BJ (cell line): ENCODE data around the gene MYO3B. TPM values are rescaled to one million over a fixed set of nuclear protein-coding genes. Genes with fewer than 3 reads are reported as not detected.

Source experiments
- CTCF ChIA-PET: fragments of 350-600 bp; formaldehyde crosslinking; extraction: SDS; loops from one replicate; lab custom pipeline; 2021; ENCODE audit warnings: antibody characterized with exemption, inconsistent platforms; lab: Yijun Ruan, JAX
- POLR2A ChIA-PET: fragments of 300-600 bp; sonication (Branson Sonifier 250); formaldehyde crosslinking; extraction: SDS; loops from one replicate; lab custom pipeline; 2021; ENCODE audit warnings: antibody characterized with exemption; lab: Charles Lee
- DNase-seq: peaks from one replicate; pipeline ENCODE4 v3.0.0-alpha.2; 2011; ENCODE audit warnings: low read depth
- H3K27me3 ChIP-seq: 2 replicates; pipeline ENCODE4 v1.6.0; 2011; ENCODE audit warnings: low read length; ENCODE audit not compliant: control insufficient read depth, insufficient read depth
- H3K36me3 ChIP-seq: 2 replicates; pipeline ENCODE4 v1.5.1; 2011; ENCODE audit warnings: low read length; ENCODE audit not compliant: control insufficient read depth, insufficient read depth
- H3K4me3 ChIP-seq: 2 replicates; pipeline ENCODE4 v1.5.1; 2011; ENCODE audit warnings: low read depth, mild to moderate bottlenecking, control low read depth, low read length
- CTCF ChIP-seq: IDR thresholded peaks from 2 replicates; pipeline ENCODE4 v1.5.1; 2011; ENCODE audit warnings: low read depth, mild to moderate bottlenecking, control low read depth, inconsistent platforms, low read length, moderate library complexity; ENCODE audit not compliant: insufficient read depth
- polyA plus RNA-seq: library from polyadenylated mRNA; depleted of rRNA; stranded (reverse); fragments of >200 nt; gene quantifications from 2 replicates; pipeline ENCODE4 v1.2.3, GENCODE V29; 2011

Gene MYO3B
- polyA plus RNA-seq, 1 experiment, result not detected

- TF ChIP-seq CTCF, result no peak
- no peak for DNase-seq
- ChIA-PET CTCF (no interaction called here), POLR2A (no interaction called here)
- Histone ChIP-seq H3K36me3 (no peaks in the 10 kb centered on the region), H3K4me3 (no peak overlapping the region), H3K27me3 (no peaks in the 10 kb centered on the region)
Observed at GRCh38 chr2:170514140-170514539, 336.2 kb downstream of the MYO3B start.

GRCh38 chr2:170517538-170517937 lies 339.6 kb downstream of the MYO3B start:
- no peak overlapping the region for H3K4me3 ChIP-seq
- no peak for DNase-seq
- TF ChIP-seq CTCF, result no peak
- no peaks in the 10 kb centered on the region; the same call in 1 of the 2 replicates for H3K27me3 ChIP-seq
- ChIA-PET CTCF (interaction anchor here (1.1 kb wide), 1 partner anchor 11 kb away, joined by 3 read pairs; no protein-coding TSS in a partner anchor), POLR2A (interaction anchor here (0.7 kb wide), 1 partner anchor 14 kb away, joined by 5 read pairs; no protein-coding TSS in a partner anchor)
- no peaks in the 10 kb centered on the region for H3K36me3 ChIP-seq

- Histone ChIP-seq H3K27me3 (peaks cover 2% of the 10 kb centered on the region), H3K36me3 (no peaks in the 10 kb centered on the region), H3K4me3 (no peak overlapping the region)
- no peak for TF ChIP-seq CTCF
- ChIA-PET CTCF (no interaction called here), POLR2A (no interaction called here)
- DNase-seq, result no peak
Observed at GRCh38 chr2:170518911-170519310, 341.0 kb downstream of the MYO3B start.

GRCh38 chr2:170521299-170521698 lies 343.4 kb downstream of the MYO3B start:
- H3K36me3 ChIP-seq, result no peaks in the 10 kb centered on the region
- no peak overlapping the region for H3K4me3 ChIP-seq
- CTCF ChIA-PET, result no interaction called here
- TF ChIP-seq CTCF, result no peak
- no peak for DNase-seq
- POLR2A ChIA-PET, result no interaction called here
- peaks cover 2% of the 10 kb centered on the region for H3K27me3 ChIP-seq

GRCh38 chr2:170523506-170523905 lies 345.6 kb downstream of the MYO3B start:
- no peak overlapping the region for H3K4me3 ChIP-seq
- ChIA-PET POLR2A (no interaction called here), CTCF (no interaction called here)
- no peak for DNase-seq
- no peaks in the 10 kb centered on the region for H3K36me3 ChIP-seq
- TF ChIP-seq CTCF, result no peak
- H3K27me3 ChIP-seq, result peaks cover 2% of the 10 kb centered on the region
